ENCODE data around the gene RAD9A.

DNA sequence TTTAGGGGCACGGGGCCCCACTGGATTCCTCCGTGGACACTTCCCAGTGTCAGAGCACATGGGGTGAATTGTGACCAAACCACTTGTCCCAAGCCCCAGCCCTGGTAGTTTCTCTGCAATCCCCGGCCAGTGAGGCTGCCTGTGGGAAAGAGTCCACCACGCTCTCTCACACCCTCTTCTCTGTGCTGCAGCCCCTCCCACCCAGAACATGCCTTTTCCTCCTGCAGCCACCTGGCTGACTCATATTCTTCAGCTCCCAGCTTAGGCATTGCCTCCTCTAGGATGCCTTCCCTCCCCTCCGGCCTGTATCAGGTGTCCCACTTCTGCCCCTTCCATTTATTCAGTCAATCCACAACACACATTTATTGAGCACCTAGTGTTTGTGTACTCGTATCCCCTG, 31.1 kb downstream of the RAD9A start:
- TF ChIP-seq POLR2A (IDR thresholded peaks at IDR 0.05; ENCODE audit: low read length) (peak; percentile 20), GATA1 (IDR thresholded peaks at IDR 0.05; ENCODE audit: low read depth, low read length) (no peak)

Measured in erythroblast (primary cell).